Thoracic aorta (tissue), 2 donors: ENCODE data around the gene MAP7D2. TPM values are rescaled to one million over a fixed set of nuclear protein-coding genes. Genes with fewer than 3 reads are reported as not detected.

Experiments
- ATAC-seq: fragments of 150-250 bp; one replicate; pipeline ENCODE4 v1.8.0; 2017; ENCODE audit warnings: low read depth; ENCODE audit not compliant: insufficient number of reproducible peaks, low FRiP score
- DNase-seq: peaks from one replicate; pipeline ENCODE4 v3.0.0-alpha.2; 2020; ENCODE audit warnings: low spot score
- H3K27ac ChIP-seq, 2 donors: fragments of 200-600 bp; sonication (generic); 1 replicate in 1 of 2; 2 replicates in 1 of 2; pipeline ENCODE4 v1.5.1; 2016; ENCODE audit warnings: mild to moderate bottlenecking in 2 of 2, moderate library complexity in 2 of 2
- H3K27me3 ChIP-seq: fragments of 200-600 bp; sonication (generic); replicated peaks from 2 replicates; pipeline ENCODE4 v1.6.0; 2016; ENCODE audit warnings: mild to moderate bottlenecking; ENCODE audit not compliant: insufficient read depth
- H3K36me3 ChIP-seq: fragments of 200-600 bp; sonication (generic); one replicate; pipeline ENCODE4 v1.5.1; 2016
- H3K4me1 ChIP-seq, 2 donors: fragments of 200-600 bp; sonication (generic); 1 replicate in 1 of 2; 2 replicates in 1 of 2; pipeline versions ENCODE4 v1.5.1 to v1.6.0; 2016; ENCODE audit warnings: low read depth in 2 of 2, mild to moderate bottlenecking in 1 of 2; ENCODE audit not compliant: control insufficient read depth in 1 of 2
- H3K4me3 ChIP-seq: fragments of 200-600 bp; sonication (generic); 2 replicates; pipeline ENCODE4 v1.5.1; 2016; ENCODE audit warnings: mild to moderate bottlenecking
- H3K9me3 ChIP-seq: fragments of 200-600 bp; sonication (generic); 2 replicates; pipeline ENCODE4 v1.5.1; 2016
- total RNA-seq, 2 donors: library from RNA; depleted of rRNA; stranded (reverse); fragments of >200 nt; gene quantifications; one replicate each; pipeline versions ENCODE4 v1.1.0 to v1.2.3, GENCODE V29; 2016
- TF ChIP-seq, protein P1 (sequence below): fragments of 200-600 bp; sonication (generic); IDR thresholded peaks from one replicate; pipeline ENCODE4 v1.5.1; 2019; ENCODE audit warnings: antibody characterized with exemption

The MAP7D2 gene
- total RNA-seq, 2 donors from 2014 or later: 0.14 TPM; not detected in 1

DNA sequence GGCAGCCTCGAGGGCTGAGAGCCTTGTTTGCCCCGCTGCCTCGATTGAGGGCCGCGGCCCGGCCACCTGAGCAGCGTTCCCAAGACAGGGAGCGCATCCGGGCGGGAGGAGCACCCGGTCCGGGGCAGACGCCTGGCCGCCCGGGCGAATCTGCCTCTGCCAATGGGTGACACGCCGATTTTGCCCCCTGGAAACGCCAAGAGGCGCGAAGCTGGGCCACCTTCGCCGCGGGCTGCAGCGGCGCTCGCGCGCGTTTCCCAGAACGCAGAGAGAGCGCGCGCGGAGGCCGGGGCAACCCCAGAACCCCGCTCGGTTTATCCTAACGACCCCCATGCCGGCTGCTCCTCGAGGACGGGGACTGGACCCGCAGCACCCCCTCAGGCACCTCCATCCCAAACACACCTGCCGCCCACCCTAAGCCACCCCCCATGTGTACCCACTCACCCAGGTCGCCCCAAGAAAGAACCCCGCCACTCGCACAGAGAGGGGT, 575 bp downstream of the MAP7D2 start:
- Histone ChIP-seq H3K27me3 (no peaks in the 10 kb centered on the region), H3K9me3 (no peaks in the 10 kb centered on the region), H3K4me3 (peak overlapping the region; percentile 42), H3K4me1 (no peaks in the 10 kb centered on the region), H3K36me3 (no peaks in the 10 kb centered on the region), H3K27ac (no peak overlapping the region)
- TF ChIP-seq, protein P1, sequence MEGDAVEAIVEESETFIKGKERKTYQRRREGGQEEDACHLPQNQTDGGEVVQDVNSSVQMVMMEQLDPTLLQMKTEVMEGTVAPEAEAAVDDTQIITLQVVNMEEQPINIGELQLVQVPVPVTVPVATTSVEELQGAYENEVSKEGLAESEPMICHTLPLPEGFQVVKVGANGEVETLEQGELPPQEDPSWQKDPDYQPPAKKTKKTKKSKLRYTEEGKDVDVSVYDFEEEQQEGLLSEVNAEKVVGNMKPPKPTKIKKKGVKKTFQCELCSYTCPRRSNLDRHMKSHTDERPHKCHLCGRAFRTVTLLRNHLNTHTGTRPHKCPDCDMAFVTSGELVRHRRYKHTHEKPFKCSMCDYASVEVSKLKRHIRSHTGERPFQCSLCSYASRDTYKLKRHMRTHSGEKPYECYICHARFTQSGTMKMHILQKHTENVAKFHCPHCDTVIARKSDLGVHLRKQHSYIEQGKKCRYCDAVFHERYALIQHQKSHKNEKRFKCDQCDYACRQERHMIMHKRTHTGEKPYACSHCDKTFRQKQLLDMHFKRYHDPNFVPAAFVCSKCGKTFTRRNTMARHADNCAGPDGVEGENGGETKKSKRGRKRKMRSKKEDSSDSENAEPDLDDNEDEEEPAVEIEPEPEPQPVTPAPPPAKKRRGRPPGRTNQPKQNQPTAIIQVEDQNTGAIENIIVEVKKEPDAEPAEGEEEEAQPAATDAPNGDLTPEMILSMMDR: no peak
- no peak for ATAC-seq
- DNase-seq: no peak

DNA sequence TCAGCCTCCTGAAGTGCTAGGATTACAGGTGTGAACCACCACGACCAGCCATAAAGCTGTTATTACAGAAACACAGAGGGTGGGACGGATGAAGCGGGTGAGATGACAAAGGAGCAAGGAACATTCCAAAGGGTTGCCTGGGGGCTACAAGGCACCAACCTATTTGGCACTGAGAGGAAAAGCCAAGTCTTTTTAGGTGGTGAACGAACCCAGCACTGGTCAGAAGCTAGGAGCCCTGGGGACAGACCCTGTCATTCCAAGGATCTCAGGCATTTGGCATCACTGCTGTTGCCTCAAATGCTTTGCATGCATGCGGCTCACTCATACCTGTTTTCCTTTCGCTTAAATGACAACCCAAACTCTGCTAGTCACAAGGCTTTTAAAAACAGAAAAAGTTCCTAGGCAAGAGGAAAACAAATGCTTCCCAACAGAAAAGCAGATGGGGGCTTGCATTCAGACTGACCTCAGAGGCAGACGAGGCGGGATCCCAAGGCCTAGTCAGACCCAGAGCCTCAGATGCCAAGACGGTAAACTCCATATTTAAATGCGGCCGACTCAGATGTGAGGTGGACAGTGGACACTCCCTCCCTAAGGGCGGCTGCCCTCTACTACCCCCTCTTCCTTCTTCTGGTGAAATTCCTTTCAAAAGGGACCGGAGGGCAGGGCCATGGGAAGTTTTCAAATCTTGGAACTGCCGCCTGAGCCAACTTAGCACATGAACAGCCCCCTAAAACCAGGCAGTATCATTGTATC, 4.5 kb downstream of the MAP7D2 start:
- TF ChIP-seq, protein P1: no peak
- no peak overlapping the region for H3K27ac ChIP-seq
- no peaks in the 10 kb centered on the region for H3K36me3 ChIP-seq
- H3K4me1 ChIP-seq: no peaks in the 10 kb centered on the region
- no peaks in the 10 kb centered on the region for H3K9me3 ChIP-seq
- H3K27me3 ChIP-seq: no peaks in the 10 kb centered on the region
- DNase-seq: no peak
- no peak for ATAC-seq
- no peak overlapping the region for H3K4me3 ChIP-seq

DNA sequence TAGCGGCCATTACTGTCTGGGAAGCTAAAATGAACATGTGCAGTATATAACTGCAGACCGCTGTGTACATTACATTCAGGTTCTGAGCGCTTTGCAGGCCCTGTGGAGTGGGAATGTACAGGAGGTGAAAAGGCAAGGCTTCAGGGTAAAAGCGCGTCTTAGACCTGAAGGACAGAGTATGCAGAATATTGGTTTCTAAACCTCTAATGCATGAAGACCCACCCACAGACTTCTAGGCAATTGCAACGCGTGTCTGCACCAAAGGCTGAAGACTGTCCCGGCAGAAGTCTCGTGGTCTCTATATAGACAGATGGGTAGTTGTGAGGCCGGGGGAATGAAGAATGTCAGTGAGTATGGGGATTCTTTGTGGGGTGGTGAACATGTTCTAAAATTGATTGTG, 5.4 kb downstream of the MAP7D2 start:
- Histone ChIP-seq H3K27me3 (no peaks in the 10 kb centered on the region), H3K4me1 (no peaks in the 10 kb centered on the region), H3K27ac (no peak overlapping the region), H3K9me3 (no peaks in the 10 kb centered on the region), H3K36me3 (no peaks in the 10 kb centered on the region), H3K4me3 (no peak overlapping the region)
- DNase-seq (no peak), ATAC-seq (no peak)
- TF ChIP-seq, protein P1: no peak

DNA sequence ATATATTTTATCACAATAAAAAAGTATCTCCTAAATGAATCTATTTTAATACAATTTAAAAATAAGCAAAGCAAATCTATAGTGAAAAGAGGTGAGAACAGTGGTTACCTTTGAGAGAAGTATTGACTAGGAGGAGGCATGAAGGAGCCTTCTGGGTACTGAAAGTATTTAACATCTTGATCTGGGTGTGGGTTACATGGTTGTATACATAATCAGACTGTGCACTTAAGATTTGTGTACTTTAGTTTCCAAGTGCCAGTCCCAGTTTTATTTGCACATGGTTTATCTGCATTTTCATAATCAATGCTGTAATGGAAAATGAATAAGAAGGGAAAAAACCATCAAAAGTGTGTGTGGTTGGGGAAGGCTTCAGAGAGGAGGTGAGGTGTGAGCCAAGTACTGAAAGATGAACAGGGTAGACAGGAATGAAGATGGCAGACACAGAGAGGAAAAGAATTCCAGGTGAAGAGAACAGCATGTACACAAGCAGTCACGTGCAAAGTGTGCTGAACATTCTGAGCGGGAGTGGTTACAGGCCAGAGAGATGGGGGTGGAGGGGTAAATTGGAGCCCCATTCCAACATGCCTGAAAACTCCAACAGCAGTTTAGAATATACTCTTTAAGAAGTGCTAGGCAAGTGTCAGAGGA, 14.6 kb downstream of the MAP7D2 start:
- Histone ChIP-seq H3K36me3 (no peaks in the 10 kb centered on the region), H3K4me3 (no peak overlapping the region), H3K27ac (no peak overlapping the region), H3K9me3 (no peaks in the 10 kb centered on the region), H3K27me3 (no peaks in the 10 kb centered on the region), H3K4me1 (no peaks in the 10 kb centered on the region)
- no peak for DNase-seq
- no peak for ATAC-seq
- TF ChIP-seq, protein P1: no peak

DNA sequence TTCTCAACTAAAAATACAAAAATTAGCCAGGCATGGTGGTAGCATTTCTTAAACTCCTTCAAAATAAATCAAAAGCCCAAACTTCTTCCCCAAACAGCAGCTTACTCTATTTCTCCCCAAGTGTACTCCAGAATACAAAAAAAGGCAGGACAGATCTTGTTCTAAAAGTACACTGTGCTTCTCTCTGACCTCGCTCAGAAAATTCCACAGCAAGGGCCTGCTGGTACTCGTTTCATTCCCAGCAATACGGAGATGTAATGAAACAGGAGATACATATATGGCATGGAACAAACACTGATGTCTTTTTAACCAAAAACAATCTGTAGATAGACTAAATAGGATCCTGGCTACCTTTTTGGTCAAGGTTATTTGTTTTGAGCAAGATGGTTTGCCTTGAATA, 25.2 kb downstream of the MAP7D2 start:
- no peaks in the 10 kb centered on the region for H3K27me3 ChIP-seq
- no peak overlapping the region for H3K4me3 ChIP-seq
- no peaks in the 10 kb centered on the region for H3K36me3 ChIP-seq
- ATAC-seq (no peak), DNase-seq (no peak)
- no peaks in the 10 kb centered on the region for H3K4me1 ChIP-seq
- H3K9me3 ChIP-seq: no peaks in the 10 kb centered on the region
- H3K27ac ChIP-seq: no peak overlapping the region
- TF ChIP-seq, protein P1: no peak
